Activated CD8-positive, alpha-beta memory T cell treated with anti-CD3 and anti-CD28 coated beads, Interleukin-2, amount 50 U/mL, for 48 hours (primary cell): ENCODE results near the gene TSTD1.
"Not testable (repeated sequence)": the region's sequence is repeated elsewhere in the genome, so short reads cannot be mapped to it uniquely, and the experiment has no call there.

ENCODE experiments used
- DNase-seq: peaks from one replicate; pipeline ENCODE4 v3.0.0-alpha.2; 2020

Gene TSTD1

DNA sequence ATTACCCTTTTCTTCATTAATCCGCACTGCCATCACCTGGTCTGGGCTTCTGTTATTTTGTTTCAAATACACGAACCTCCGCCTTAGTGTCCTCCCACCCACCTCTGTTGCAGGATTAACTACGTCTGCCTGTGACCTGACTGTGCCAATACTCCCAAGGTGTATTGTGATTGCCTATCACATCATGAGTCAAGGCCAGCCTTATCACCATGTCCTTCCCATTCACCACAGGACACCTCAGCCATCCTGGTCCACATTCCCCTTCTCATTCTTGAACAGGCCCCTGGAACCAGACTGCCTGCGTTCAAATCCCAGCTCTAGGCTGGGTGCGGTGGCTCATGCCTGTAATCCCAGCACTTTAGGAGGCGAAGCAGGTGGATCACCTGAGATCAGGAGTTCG lies 32.2 kb downstream of the TSTD1 start:
- no peak for DNase-seq

DNA sequence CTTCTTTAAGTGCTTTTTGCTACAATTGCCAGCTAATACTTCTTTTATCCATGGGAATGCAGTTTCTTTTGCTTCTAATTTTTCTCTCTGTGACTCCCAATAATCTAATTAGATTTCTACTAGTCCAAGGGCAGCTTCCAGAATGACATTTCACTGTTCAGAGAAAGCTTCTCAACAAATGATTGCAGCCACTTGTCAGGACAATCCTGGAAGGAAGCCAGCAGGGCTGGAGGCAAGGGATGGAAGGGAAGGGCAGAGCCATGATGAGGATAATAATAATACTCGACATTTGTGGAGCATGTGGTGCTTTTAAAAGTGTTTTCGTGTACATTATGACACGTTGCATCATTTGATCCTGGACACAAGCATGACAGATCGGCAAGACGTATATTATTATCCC lies 37.2 kb downstream of the TSTD1 start:
- no peak for DNase-seq

DNA sequence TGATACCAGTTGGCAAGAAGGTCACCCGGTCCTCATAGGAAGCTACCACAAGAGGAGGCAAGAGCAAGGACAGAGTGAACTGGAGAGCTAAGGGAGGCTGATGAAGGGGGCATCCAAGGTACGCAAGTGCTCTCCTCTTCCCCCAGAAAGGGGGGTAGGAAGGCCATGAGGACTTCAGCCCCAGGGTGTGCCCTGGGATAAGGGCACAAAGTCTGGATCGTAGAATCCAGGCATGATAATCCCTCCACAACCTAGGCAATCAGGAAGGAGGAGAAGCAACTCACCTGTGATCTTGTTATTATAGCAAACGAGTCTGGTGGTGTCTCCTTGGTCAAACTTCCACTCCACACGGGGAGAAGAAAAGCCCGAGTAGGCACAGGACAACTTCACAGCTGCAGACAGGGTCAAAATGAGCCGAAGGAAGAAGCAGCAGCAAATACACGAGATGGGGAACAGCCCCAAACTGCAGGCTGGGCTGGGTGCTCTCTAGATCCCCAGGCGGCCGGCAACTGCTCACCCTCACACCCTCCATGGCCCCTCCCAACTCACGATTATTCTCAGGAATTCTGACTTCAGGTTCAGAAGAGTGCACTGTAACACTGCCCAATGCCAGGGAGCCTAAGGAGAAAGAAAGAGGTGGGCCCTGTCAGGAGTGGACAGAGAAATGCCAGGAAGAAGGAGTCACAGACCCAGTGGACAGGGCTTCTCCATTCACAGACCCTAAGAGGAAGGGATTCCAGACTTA lies 37.9 kb downstream of the TSTD1 start:
- DNase-seq = no peak

DNA sequence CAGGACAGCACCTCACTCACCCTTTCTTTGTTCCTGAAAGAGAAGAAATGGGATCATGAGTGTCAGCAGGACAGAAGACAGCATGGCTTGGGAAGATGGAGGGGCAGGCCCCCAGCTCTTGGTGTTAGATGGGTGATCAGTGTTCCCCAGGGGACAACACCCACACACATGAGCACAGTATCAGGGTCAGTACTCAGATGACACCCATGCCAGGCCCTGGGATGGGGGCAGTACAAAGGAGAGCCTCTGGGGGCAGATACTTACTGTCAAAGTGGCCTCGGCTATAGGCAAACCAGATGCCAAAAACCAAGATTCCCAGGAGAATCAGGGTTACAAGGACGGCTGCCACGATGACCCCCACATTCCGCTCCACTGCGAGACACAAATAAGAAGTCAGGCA lies 39.4 kb downstream of the TSTD1 start:
- DNase-seq = no peak

DNA sequence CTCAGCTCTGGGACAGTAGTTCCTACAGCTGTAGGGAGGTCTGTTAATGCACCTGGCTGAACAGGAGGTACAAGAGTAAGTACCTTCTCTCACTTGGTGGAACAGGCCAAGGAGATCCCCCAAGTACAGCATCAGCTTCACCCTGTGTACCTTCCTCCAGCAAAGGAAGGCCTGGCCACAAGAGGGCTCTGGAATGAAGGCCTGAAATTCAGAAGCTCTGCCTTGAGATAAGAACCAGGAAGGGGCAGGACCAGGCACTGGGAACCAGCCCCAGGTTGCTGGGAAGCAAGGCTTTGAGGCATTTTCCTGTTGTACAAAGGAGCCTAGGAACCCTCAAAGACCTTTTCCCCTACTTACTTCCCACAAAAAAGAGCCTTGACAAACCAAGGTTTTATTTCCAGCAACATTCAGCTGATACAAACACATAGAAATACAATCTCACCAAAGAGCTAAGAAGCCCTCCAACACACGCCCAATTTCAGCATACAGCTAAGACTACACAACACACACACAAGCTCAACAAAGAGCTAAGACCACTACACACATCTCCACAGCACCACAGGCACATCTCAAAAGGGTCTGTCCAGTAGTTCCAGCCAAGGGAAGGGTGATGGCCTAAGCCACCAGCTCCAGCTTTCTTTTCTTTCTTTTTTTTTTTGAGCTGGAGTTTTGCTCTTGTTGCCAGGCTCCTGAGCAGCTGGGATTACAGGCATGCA lies 41.3 kb downstream of the TSTD1 start:
- DNase-seq = peak; percentile 66

DNA sequence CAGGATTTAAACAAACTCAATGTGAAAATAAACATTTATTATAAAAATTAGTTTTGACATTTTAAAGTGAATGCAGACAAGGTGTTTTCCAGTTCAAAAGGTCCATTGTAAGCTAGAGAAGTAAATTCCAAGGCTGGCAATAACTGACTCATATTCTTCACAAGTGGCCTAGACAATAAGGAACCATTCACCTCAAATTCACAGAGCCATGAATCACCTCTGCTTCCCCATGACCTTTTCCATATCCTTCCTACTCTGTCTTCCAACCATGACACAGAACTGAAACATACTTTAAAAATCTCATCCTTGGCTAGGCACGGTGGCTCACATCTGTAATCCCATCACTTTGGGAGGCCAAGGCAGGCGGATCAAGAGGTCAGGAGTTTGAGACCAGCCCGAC lies 42.6 kb downstream of the TSTD1 start:
- no peak for DNase-seq

DNA sequence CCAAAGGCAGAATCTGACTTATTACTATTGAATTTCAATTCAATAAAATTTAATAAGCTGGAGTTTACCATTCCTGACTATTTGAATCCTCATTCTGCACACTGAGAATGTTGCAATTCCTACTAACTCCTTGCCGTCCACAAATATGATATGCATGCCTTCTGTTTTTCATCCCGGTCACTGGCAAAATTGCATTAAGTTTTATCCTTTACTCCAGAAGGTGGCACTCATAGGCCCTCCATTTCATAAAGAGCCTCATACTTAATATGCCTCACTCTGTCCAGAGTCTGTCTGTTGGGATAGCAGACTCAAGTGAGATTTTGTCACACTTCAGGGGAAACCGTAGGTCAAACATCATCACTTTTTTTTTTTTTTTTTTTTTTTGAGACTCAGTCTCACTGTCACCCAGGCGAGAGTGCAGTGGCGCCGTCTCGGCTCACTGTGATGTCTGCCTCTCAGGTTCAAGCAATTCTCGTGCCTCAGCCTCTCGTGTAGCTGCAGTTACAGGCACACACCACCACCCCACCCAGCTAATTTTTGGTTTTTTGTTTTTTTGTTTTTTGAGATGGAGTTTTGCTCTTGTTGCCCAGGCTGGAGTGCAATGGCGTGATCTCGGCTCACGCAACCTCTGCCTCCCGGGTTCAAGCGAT lies 45.1 kb downstream of the TSTD1 start:
- DNase-seq = no peak

DNA sequence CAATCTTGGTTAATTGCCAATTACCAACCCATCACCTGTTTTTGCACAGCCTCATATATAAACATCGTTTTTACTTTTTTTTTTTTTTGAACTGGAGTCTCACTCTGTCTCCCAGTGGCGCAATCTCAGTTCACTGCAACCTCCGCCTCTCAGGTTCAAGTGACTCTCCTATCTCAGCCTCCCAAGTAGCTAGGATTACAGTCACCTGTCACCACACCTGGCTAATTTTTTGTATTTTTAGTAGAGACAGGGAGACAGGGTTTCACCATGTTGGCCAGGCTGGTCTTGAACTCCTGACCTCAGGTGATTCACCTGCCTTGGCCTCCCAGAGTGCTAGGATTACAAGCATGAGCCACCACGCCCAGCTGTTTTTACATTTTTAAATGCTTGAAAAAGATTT lies 46.7 kb downstream of the TSTD1 start:
- DNase-seq = not testable (repeated sequence)
